Measurements from ENCODE around the gene ZMIZ2.

DNA sequence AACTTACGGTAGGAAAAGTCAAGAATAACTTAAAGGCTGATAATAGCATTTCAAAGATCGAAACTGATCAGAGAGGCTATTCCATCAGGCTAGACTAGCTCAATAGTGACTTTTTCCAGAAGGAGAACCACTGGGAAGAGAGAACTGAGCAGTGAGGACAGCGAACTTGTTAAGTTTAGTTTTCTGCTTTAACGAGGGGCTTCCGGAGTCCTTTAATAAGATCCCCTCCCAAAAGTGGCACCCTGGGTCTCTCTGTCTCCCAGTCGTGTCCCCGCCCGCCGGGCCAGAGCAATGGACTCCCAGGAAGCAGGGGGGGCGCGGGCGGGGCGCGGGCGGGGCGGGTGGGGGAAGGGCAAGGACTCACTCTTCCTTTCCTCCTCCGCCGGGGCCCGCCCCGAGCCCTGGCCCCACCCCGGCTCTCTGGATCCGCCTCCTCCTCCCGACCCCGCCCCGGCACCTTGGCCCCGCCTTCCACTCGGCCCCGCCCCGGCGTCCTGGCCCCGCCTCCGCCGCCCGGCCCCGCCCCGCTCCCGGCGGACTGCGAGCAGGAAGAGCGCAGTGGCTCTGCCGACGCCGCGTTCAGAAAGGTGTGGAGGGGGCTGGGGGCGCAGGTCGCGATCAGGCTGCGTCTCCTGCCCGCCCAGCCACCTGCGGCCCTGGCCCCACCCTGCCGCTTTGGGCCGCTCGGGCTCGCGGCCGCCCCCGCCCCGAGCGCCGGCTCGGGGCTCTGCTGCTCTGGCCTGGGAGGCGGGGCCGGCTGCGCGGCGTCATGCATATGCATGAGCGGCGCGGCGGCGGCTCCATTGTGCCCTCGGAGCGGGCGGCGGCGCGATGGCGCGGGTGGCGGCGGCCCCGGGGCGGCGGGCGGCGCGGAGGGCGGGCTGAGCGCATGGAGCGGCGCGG lies at the start of gene ZMIZ2:
- TF ChIP-seq, protein P1, sequence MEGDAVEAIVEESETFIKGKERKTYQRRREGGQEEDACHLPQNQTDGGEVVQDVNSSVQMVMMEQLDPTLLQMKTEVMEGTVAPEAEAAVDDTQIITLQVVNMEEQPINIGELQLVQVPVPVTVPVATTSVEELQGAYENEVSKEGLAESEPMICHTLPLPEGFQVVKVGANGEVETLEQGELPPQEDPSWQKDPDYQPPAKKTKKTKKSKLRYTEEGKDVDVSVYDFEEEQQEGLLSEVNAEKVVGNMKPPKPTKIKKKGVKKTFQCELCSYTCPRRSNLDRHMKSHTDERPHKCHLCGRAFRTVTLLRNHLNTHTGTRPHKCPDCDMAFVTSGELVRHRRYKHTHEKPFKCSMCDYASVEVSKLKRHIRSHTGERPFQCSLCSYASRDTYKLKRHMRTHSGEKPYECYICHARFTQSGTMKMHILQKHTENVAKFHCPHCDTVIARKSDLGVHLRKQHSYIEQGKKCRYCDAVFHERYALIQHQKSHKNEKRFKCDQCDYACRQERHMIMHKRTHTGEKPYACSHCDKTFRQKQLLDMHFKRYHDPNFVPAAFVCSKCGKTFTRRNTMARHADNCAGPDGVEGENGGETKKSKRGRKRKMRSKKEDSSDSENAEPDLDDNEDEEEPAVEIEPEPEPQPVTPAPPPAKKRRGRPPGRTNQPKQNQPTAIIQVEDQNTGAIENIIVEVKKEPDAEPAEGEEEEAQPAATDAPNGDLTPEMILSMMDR (IDR thresholded peaks at IDR 0.05), result no peak
- no peak for TF ChIP-seq EZH2 (IDR thresholded peaks at IDR 0.05; ENCODE audit: borderline replicate concordance, insufficient read depth, low read depth, low read length, poor library complexity, severe bottlenecking)
